SK-N-SH treated with all-trans-retinoic acid at 6 μM for 48 hours (cell line): ENCODE data around the gene KIF12.

ENCODE experiments used
- ATAC-seq: fragments of 200-7000 bp; cut with Tn5 transposase; 3 replicates; pipeline ENCODE4 v1.9.1; 2020; ENCODE audit warnings: mild to moderate bottlenecking, moderate library complexity
- ARNTL ChIP-seq: fragments of 450-650 bp; formaldehyde crosslinking; IDR thresholded peaks from 2 replicates; pipeline ENCODE4 v1.5.0; 2020; ENCODE audit warnings: low read depth, mild to moderate bottlenecking, moderate library complexity, borderline replicate concordance
- BACH2 ChIP-seq: fragments of 250-450 bp; sonication (Bioruptor Pico); IDR thresholded peaks from 2 replicates; pipeline ENCODE4 v1.9.0; 2021; ENCODE audit warnings: mild to moderate bottlenecking, borderline replicate concordance
- CSDC2 ChIP-seq: fragments of 250-450 bp; sonication (Bioruptor Pico); IDR thresholded peaks from 2 replicates; pipeline ENCODE4 v1.5.0; 2020; ENCODE audit warnings: mild to moderate bottlenecking, moderate library complexity
- ESRRG ChIP-seq: fragments of 250-450 bp; sonication (Bioruptor Pico); IDR thresholded peaks from 2 replicates; pipeline ENCODE4 v1.6.1; 2021; ENCODE audit warnings: mild to moderate bottlenecking
- GLIS3 ChIP-seq: fragments of 250-450 bp; sonication (Bioruptor Pico); IDR thresholded peaks from 2 replicates; pipeline ENCODE4 v1.5.0; 2020; ENCODE audit warnings: mild to moderate bottlenecking, moderate library complexity
- OSR1 ChIP-seq: fragments of 250-450 bp; sonication (Bioruptor Pico); IDR thresholded peaks from 2 replicates; pipeline ENCODE4 v1.8.0; 2022; ENCODE audit warnings: moderate library complexity, mild to moderate bottlenecking, inconsistent platforms
- PPARA ChIP-seq: fragments of 250-450 bp; sonication (Bioruptor Pico); IDR thresholded peaks from 2 replicates; pipeline ENCODE4 v1.5.0; 2020; ENCODE audit warnings: mild to moderate bottlenecking, borderline replicate concordance
- RARB ChIP-seq: fragments of 250-450 bp; sonication (Bioruptor Pico); IDR thresholded peaks from 2 replicates; pipeline ENCODE4 v1.8.0; 2021; ENCODE audit warnings: mild to moderate bottlenecking, moderate library complexity
- SNAI2 ChIP-seq: fragments of 250-450 bp; sonication (Bioruptor Pico); IDR thresholded peaks from 2 replicates; pipeline ENCODE4 v1.5.0; 2020; ENCODE audit warnings: mild to moderate bottlenecking, moderate library complexity
- TCF4 ChIP-seq: fragments of 250-450 bp; sonication (Bioruptor Pico); IDR thresholded peaks from 2 replicates; pipeline ENCODE4 v1.8.0; 2021; ENCODE audit warnings: mild to moderate bottlenecking, moderate library complexity, borderline replicate concordance
- TOX ChIP-seq: fragments of 250-450 bp; sonication (Bioruptor Pico); IDR thresholded peaks from 2 replicates; pipeline ENCODE4 v1.8.0; 2021; ENCODE audit warnings: mild to moderate bottlenecking, moderate library complexity, borderline replicate concordance
- ZC3H10 ChIP-seq: fragments of 250-450 bp; sonication (Bioruptor Pico); IDR thresholded peaks from 2 replicates; pipeline ENCODE4 v1.5.1; 2021; ENCODE audit warnings: mild to moderate bottlenecking, moderate library complexity
- ZFP3 ChIP-seq: fragments of 250-450 bp; sonication (Bioruptor Pico); IDR thresholded peaks from 2 replicates; pipeline ENCODE4 v1.5.0; 2020; ENCODE audit warnings: mild to moderate bottlenecking, moderate library complexity
- ZNF565 ChIP-seq: fragments of 450-650 bp; formaldehyde crosslinking; conservative IDR thresholded peaks from 2 replicates; pipeline ENCODE4 v1.5.0; 2020; ENCODE audit warnings: low read depth, mild to moderate bottlenecking, moderate library complexity
- ZNF70 ChIP-seq: fragments of 450-650 bp; formaldehyde crosslinking; IDR thresholded peaks from 2 replicates; pipeline ENCODE4 v1.5.0; 2020; ENCODE audit warnings: mild to moderate bottlenecking, moderate library complexity
- ZNF8 ChIP-seq: fragments of 450-650 bp; formaldehyde crosslinking; IDR thresholded peaks from 2 replicates; pipeline ENCODE4 v1.5.0; 2020; ENCODE audit warnings: mild to moderate bottlenecking, moderate library complexity
- TF ChIP-seq, protein P1 (sequence below): fragments of 250-450 bp; sonication (Bioruptor Pico); IDR thresholded peaks from 2 replicates; pipeline ENCODE4 v1.5.0; 2020; ENCODE audit warnings: mild to moderate bottlenecking, moderate library complexity
- TF ChIP-seq, protein P2 (sequence below): fragments of 250-450 bp; sonication (Bioruptor Pico); IDR thresholded peaks from 2 replicates; pipeline ENCODE4 v1.5.1; 2021; ENCODE audit warnings: mild to moderate bottlenecking, moderate library complexity
- TF ChIP-seq, protein P3 (sequence below): fragments of 250-450 bp; sonication (Bioruptor Pico); IDR thresholded peaks from 2 replicates; pipeline ENCODE4 v1.8.0; 2020; ENCODE audit warnings: mild to moderate bottlenecking, moderate library complexity, borderline replicate concordance
- TF ChIP-seq, protein P4 (sequence below): fragments of 250-450 bp; sonication (Bioruptor Pico); IDR thresholded peaks from 2 replicates; pipeline ENCODE4 v1.8.0; 2021; ENCODE audit warnings: low read depth, mild to moderate bottlenecking, moderate library complexity, borderline replicate concordance

The KIF12 gene

GRCh38 chr9:114053246-114054005, 45.7 kb downstream of the KIF12 start:
- ATAC-seq = no peak

GRCh38 chr9:114051706-114052105, 47.4 kb downstream of the KIF12 start:
- no peak for ATAC-seq
- TF ChIP-seq GLIS3 (CRISPR knock-in tag) (no peak), ESRRG (no peak), ZNF8 (CRISPR knock-in tag) (no peak), ZNF565 (CRISPR knock-in tag) (no peak), OSR1 (CRISPR knock-in tag) (no peak), TCF4 (CRISPR knock-in tag) (no peak), BACH2 (no peak), ZFP3 (CRISPR knock-in tag) (no peak), ARNTL (CRISPR knock-in tag) (no peak), CSDC2 (CRISPR knock-in tag) (no peak), TOX (CRISPR knock-in tag) (no peak), SNAI2 (CRISPR knock-in tag) (no peak)
- TF ChIP-seq, protein P1, sequence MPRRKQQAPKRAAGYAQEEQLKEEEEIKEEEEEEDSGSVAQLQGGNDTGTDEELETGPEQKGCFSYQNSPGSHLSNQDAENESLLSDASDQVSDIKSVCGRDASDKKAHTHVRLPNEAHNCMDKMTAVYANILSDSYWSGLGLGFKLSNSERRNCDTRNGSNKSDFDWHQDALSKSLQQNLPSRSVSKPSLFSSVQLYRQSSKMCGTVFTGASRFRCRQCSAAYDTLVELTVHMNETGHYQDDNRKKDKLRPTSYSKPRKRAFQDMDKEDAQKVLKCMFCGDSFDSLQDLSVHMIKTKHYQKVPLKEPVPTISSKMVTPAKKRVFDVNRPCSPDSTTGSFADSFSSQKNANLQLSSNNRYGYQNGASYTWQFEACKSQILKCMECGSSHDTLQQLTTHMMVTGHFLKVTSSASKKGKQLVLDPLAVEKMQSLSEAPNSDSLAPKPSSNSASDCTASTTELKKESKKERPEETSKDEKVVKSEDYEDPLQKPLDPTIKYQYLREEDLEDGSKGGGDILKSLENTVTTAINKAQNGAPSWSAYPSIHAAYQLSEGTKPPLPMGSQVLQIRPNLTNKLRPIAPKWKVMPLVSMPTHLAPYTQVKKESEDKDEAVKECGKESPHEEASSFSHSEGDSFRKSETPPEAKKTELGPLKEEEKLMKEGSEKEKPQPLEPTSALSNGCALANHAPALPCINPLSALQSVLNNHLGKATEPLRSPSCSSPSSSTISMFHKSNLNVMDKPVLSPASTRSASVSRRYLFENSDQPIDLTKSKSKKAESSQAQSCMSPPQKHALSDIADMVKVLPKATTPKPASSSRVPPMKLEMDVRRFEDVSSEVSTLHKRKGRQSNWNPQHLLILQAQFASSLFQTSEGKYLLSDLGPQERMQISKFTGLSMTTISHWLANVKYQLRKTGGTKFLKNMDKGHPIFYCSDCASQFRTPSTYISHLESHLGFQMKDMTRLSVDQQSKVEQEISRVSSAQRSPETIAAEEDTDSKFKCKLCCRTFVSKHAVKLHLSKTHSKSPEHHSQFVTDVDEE (CRISPR knock-in tag) = no peak
- TF ChIP-seq, protein P2, sequence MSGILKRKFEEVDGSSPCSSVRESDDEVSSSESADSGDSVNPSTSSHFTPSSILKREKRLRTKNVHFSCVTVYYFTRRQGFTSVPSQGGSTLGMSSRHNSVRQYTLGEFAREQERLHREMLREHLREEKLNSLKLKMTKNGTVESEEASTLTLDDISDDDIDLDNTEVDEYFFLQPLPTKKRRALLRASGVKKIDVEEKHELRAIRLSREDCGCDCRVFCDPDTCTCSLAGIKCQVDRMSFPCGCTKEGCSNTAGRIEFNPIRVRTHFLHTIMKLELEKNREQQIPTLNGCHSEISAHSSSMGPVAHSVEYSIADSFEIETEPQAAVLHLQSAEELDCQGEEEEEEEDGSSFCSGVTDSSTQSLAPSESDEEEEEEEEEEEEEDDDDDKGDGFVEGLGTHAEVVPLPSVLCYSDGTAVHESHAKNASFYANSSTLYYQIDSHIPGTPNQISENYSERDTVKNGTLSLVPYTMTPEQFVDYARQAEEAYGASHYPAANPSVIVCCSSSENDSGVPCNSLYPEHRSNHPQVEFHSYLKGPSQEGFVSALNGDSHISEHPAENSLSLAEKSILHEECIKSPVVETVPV (CRISPR knock-in tag) = no peak
- TF ChIP-seq, protein P3, sequence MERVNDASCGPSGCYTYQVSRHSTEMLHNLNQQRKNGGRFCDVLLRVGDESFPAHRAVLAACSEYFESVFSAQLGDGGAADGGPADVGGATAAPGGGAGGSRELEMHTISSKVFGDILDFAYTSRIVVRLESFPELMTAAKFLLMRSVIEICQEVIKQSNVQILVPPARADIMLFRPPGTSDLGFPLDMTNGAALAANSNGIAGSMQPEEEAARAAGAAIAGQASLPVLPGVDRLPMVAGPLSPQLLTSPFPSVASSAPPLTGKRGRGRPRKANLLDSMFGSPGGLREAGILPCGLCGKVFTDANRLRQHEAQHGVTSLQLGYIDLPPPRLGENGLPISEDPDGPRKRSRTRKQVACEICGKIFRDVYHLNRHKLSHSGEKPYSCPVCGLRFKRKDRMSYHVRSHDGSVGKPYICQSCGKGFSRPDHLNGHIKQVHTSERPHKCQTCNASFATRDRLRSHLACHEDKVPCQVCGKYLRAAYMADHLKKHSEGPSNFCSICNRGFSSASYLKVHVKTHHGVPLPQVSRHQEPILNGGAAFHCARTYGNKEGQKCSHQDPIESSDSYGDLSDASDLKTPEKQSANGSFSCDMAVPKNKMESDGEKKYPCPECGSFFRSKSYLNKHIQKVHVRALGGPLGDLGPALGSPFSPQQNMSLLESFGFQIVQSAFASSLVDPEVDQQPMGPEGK (CRISPR knock-in tag) = no peak

More at GRCh38 chr9:114053246-114054005, 45.7 kb downstream of the KIF12 start:
- TF ChIP-seq ESRRG (no peak), TCF4 (CRISPR knock-in tag) (no peak), ARNTL (CRISPR knock-in tag) (no peak), RARB (CRISPR knock-in tag) (no peak), SNAI2 (CRISPR knock-in tag) (no peak), ZC3H10 (no peak), PPARA (CRISPR knock-in tag) (no peak), CSDC2 (CRISPR knock-in tag) (no peak), ZNF70 (CRISPR knock-in tag) (no peak)
- TF ChIP-seq, protein P2 (CRISPR knock-in tag) = no peak
- TF ChIP-seq, protein P1 (CRISPR knock-in tag) = no peak
- TF ChIP-seq, protein P3 (CRISPR knock-in tag) = no peak
- TF ChIP-seq, protein P4, sequence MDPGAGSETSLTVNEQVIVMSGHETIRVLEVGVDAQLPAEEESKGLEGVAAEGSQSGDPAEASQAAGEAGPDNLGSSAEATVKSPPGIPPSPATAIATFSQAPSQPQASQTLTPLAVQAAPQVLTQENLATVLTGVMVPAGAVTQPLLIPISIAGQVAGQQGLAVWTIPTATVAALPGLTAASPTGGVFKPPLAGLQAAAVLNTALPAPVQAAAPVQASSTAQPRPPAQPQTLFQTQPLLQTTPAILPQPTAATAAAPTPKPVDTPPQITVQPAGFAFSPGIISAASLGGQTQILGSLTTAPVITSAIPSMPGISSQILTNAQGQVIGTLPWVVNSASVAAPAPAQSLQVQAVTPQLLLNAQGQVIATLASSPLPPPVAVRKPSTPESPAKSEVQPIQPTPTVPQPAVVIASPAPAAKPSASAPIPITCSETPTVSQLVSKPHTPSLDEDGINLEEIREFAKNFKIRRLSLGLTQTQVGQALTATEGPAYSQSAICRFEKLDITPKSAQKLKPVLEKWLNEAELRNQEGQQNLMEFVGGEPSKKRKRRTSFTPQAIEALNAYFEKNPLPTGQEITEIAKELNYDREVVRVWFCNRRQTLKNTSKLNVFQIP (CRISPR knock-in tag) = no peak
- TF ChIP-seq, all 23 proteins: peak for 0
